Measurements from ENCODE around the gene ABHD13. TPM values are rescaled to one million over a fixed set of nuclear protein-coding genes. Genes with fewer than 3 reads are reported as not detected.

Gene ABHD13
- total and polyA plus RNA-seq, 2 experiments from 2014 or later: 5.4 to 10.4 TPM

DNA sequence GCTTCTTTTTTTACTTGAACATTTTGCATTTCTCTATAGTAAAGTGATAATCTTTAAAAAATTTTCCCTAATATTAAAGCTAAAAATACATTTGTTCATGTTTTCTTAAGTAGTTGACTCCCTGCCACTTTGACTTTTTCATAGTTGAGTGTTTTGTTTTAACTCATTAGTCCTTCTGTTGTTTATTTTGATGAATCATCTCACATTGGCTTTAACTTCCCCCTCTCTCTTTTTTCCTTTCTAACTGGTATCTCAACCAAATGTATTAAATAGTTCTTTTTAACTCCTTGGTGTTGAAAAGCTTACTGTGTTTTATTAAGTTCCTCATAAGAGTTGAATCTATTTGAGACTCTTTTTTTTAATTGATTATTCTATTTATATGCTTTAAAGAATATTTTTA lies 54.1 kb downstream of the ABHD13 start (continued):
- TF ChIP-seq, protein P1, sequence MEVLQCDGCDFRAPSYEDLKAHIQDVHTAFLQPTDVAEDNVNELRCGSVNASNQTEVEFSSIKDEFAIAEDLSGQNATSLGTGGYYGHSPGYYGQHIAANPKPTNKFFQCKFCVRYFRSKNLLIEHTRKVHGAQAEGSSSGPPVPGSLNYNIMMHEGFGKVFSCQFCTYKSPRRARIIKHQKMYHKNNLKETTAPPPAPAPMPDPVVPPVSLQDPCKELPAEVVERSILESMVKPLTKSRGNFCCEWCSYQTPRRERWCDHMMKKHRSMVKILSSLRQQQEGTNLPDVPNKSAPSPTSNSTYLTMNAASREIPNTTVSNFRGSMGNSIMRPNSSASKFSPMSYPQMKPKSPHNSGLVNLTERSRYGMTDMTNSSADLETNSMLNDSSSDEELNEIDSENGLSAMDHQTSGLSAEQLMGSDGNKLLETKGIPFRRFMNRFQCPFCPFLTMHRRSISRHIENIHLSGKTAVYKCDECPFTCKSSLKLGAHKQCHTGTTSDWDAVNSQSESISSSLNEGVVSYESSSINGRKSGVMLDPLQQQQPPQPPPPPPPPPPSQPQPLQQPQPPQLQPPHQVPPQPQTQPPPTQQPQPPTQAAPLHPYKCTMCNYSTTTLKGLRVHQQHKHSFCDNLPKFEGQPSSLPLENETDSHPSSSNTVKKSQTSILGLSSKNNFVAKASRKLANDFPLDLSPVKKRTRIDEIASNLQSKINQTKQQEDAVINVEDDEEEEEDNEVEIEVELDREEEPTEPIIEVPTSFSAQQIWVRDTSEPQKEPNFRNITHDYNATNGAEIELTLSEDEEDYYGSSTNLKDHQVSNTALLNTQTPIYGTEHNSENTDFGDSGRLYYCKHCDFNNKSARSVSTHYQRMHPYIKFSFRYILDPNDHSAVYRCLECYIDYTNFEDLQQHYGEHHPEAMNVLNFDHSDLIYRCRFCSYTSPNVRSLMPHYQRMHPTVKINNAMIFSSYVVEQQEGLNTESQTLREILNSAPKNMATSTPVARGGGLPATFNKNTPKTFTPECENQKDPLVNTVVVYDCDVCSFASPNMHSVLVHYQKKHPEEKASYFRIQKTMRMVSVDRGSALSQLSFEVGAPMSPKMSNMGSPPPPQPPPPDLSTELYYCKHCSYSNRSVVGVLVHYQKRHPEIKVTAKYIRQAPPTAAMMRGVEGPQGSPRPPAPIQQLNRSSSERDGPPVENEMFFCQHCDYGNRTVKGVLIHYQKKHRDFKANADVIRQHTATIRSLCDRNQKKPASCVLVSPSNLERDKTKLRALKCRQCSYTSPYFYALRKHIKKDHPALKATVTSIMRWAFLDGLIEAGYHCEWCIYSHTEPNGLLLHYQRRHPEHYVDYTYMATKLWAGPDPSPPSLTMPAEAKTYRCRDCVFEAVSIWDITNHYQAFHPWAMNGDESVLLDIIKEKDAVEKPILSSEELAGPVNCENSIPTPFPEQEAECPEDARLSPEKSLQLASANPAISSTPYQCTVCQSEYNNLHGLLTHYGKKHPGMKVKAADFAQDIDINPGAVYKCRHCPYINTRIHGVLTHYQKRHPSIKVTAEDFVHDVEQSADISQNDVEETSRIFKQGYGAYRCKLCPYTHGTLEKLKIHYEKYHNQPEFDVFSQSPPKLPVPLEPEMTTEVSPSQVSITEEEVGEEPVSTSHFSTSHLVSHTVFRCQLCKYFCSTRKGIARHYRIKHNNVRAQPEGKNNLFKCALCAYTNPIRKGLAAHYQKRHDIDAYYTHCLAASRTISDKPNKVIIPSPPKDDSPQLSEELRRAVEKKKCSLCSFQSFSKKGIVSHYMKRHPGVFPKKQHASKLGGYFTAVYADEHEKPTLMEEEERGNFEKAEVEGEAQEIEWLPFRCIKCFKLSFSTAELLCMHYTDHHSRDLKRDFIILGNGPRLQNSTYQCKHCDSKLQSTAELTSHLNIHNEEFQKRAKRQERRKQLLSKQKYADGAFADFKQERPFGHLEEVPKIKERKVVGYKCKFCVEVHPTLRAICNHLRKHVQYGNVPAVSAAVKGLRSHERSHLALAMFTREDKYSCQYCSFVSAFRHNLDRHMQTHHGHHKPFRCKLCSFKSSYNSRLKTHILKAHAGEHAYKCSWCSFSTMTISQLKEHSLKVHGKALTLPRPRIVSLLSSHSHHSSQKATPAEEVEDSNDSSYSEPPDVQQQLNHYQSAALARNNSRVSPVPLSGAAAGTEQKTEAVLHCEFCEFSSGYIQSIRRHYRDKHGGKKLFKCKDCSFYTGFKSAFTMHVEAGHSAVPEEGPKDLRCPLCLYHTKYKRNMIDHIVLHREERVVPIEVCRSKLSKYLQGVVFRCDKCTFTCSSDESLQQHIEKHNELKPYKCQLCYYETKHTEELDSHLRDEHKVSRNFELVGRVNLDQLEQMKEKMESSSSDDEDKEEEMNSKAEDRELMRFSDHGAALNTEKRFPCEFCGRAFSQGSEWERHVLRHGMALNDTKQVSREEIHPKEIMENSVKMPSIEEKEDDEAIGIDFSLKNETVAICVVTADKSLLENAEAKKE (CRISPR knock-in tag; IDR thresholded peaks at IDR 0.05): no peak
- TF ChIP-seq EZH2 (IDR thresholded peaks at IDR 0.05; ENCODE audit: low read depth, unreplicated experiment): no peak
- TF ChIP-seq POLR2AphosphoS5 (IDR thresholded peaks at IDR 0.05; ENCODE audit: low read depth): no peak

DNA sequence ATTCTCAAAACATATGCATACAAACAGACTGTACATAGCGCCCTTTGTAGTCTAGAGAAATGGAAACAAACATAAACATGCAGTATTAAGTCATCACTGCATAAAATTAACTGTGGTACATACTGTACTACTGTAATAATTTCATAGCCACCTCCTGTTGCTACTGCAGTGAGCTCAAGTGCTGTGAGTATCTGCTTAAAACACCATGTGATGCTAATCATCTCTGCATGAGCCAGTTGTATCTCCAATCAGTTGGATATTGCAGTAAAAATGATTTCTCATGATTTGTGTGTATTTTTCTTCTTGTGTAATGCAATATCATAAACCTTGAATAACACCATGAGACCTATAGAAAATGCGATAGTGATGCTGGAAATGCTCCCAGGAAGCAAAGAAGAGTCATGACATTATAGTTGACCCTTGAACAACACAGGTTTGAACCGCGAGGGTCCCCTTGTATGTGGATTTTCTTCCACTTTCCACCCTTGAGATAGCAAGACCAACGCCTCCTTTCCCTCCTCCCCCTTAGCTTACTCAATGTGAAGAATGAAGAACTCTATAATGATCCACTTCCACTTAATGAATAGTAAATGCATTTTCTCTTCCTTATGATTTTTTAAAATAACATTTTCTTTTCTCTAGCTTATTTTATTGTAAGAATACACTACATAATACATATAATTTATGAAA lies 55.4 kb downstream of the ABHD13 start:
- H4K20me1 ChIP-seq (replicated peaks; ENCODE audit: insufficient read depth): no peaks in the 10 kb centered on the region
- no peak overlapping the region for H3K27ac Mint-ChIP-seq
- peaks cover 5% of the 10 kb centered on the region; the same call in 1 of the 2 replicates for H3K9me2 ChIP-seq (ENCODE audit: insufficient read depth)
- no peak overlapping the region for H3K4me2 ChIP-seq
- H3K4me1 ChIP-seq (ENCODE audit: insufficient read depth): no peaks in the 10 kb centered on the region
- H3K9me3 Mint-ChIP-seq: no peaks in the 10 kb centered on the region
- no peaks in the 10 kb centered on the region for H3K79me2 ChIP-seq (replicated peaks; ENCODE audit: insufficient read depth)
- ATAC-seq (no peak), DNase-seq (ENCODE audit: low spot score) (no peak)
- H2AFZ ChIP-seq: no peak overlapping the region
- no peaks in the 10 kb centered on the region; the same call in 2 of the 3 replicates for H3K36me3 Mint-ChIP-seq (ENCODE audit: low read depth)
- no peaks in the 10 kb centered on the region for H3K36me3 ChIP-seq (ENCODE audit: insufficient read depth)
- no peak overlapping the region for H3K4me3 ChIP-seq
- H3K27ac ChIP-seq (ENCODE audit: low read depth): no peak overlapping the region
- no peaks in the 10 kb centered on the region for H3K27me3 ChIP-seq (ENCODE audit: insufficient read depth)
- peaks cover 12% of the 10 kb centered on the region for H3K4me1 Mint-ChIP-seq
- no peaks in the 10 kb centered on the region for H3K27me3 Mint-ChIP-seq (ENCODE audit: insufficient read depth, low read depth, poor library complexity)
- no peak overlapping the region for H3K4me3 Mint-ChIP-seq
- H3F3A ChIP-seq (replicated peaks; ENCODE audit: low read depth): no peaks in the 10 kb centered on the region
- TF ChIP-seq STAT1 (IDR thresholded peaks at IDR 0.05; ENCODE audit: unreplicated experiment): no peak
- TF ChIP-seq, protein P1 (CRISPR knock-in tag; IDR thresholded peaks at IDR 0.05): no peak
- TF ChIP-seq, protein P2, sequence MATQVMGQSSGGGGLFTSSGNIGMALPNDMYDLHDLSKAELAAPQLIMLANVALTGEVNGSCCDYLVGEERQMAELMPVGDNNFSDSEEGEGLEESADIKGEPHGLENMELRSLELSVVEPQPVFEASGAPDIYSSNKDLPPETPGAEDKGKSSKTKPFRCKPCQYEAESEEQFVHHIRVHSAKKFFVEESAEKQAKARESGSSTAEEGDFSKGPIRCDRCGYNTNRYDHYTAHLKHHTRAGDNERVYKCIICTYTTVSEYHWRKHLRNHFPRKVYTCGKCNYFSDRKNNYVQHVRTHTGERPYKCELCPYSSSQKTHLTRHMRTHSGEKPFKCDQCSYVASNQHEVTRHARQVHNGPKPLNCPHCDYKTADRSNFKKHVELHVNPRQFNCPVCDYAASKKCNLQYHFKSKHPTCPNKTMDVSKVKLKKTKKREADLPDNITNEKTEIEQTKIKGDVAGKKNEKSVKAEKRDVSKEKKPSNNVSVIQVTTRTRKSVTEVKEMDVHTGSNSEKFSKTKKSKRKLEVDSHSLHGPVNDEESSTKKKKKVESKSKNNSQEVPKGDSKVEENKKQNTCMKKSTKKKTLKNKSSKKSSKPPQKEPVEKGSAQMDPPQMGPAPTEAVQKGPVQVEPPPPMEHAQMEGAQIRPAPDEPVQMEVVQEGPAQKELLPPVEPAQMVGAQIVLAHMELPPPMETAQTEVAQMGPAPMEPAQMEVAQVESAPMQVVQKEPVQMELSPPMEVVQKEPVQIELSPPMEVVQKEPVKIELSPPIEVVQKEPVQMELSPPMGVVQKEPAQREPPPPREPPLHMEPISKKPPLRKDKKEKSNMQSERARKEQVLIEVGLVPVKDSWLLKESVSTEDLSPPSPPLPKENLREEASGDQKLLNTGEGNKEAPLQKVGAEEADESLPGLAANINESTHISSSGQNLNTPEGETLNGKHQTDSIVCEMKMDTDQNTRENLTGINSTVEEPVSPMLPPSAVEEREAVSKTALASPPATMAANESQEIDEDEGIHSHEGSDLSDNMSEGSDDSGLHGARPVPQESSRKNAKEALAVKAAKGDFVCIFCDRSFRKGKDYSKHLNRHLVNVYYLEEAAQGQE (IDR thresholded peaks at IDR 0.05; ENCODE audit: unreplicated experiment): no peak
